ENCODE measurements around the gene BANP. TPM values are rescaled to one million over a fixed set of nuclear protein-coding genes. Genes with fewer than 3 reads are reported as not detected.
"Not testable (repeated sequence)": the region's sequence is repeated elsewhere in the genome, so short reads cannot be mapped to it uniquely, and the experiment has no call there.

BANP gene
- polyA plus RNA-seq, 3 donors from 2014 or later: 6.3 to 19.4 (median 10.2) TPM

GRCh38 chr16:87934752-87935425 lies 16.3 kb upstream of the BANP start:
- H3K4me3 Mint-ChIP-seq; H3K36me3 Mint-ChIP-seq; H3K27me3 Mint-ChIP-seq (ENCODE audit: low read depth in 3 of 3); H3K27ac Mint-ChIP-seq; H3K4me1 Mint-ChIP-seq; DNase-seq; H3K9me3 Mint-ChIP-seq: not testable (repeated sequence)

GRCh38 chr16:87936016-87936374 lies 15.2 kb upstream of the BANP start:
- not testable (repeated sequence) for H3K27me3 Mint-ChIP-seq (ENCODE audit: low read depth in 3 of 3)

GRCh38 chr16:87936375-87937230 lies 14.6 kb upstream of the BANP start, which contains the start of gene CA5A:
Gene CA5A, minus strand, starts transcription at chr16:87936529. Its CDS starts 79 bp downstream, at chr16:87936450.
- Mint-ChIP-seq H3K9me3 (no peaks in the 10 kb centered on the region), H3K4me3 (no peak within 1 kb of the TSS), H3K36me3 (no peaks in the 10 kb centered on the region), H3K4me1 (no peaks in the 10 kb centered on the region), H3K27ac (no peak within 1 kb of the TSS), H3K27me3 (ENCODE audit: low read depth in 3 of 3) (peaks cover 0 to 4% (median 0%) of the 10 kb centered on the region in 3 donors)
- DNase-seq: no peak

More at GRCh38 chr16:87936016-87936374, 15.2 kb upstream of the BANP start:
- H3K27ac Mint-ChIP-seq, H3K4me1 Mint-ChIP-seq, DNase-seq, H3K9me3 Mint-ChIP-seq, H3K36me3 Mint-ChIP-seq, H3K4me3 Mint-ChIP-seq: not testable (repeated sequence)

GRCh38 chr16:87937231-87937542 lies 14.0 kb upstream of the BANP start:
- H3K27ac Mint-ChIP-seq; H3K36me3 Mint-ChIP-seq; H3K9me3 Mint-ChIP-seq; H3K27me3 Mint-ChIP-seq (ENCODE audit: low read depth in 3 of 3); H3K4me3 Mint-ChIP-seq; H3K4me1 Mint-ChIP-seq; DNase-seq: not testable (repeated sequence)

GRCh38 chr16:87938412-87938949 lies 12.8 kb upstream of the BANP start:
- DNase-seq: no peak
- Mint-ChIP-seq H3K36me3 (no peaks in the 10 kb centered on the region), H3K9me3 (no peaks in the 10 kb centered on the region)

GRCh38 chr16:87939562-87940423 lies 11.4 kb upstream of the BANP start:
- no peak for DNase-seq
- Mint-ChIP-seq H3K27me3 (ENCODE audit: low read depth in 3 of 3) (peaks cover 0 to 6% (median 0%) of the 10 kb centered on the region in 3 donors), H3K27ac (no peak overlapping the region)

More at GRCh38 chr16:87938412-87938949, 12.8 kb upstream of the BANP start:
- Mint-ChIP-seq H3K27me3 (ENCODE audit: low read depth in 3 of 3) (peaks cover 0 to 6% (median 0%) of the 10 kb centered on the region in 3 donors), H3K27ac (no peak overlapping the region), H3K4me3 (no peak overlapping the region), H3K4me1 (no peaks in the 10 kb centered on the region)

GRCh38 chr16:87942680-87943079 lies 8.6 kb upstream of the BANP start:
- H3K36me3 Mint-ChIP-seq: no peaks in the 10 kb centered on the region
- H3K27ac Mint-ChIP-seq: no peak overlapping the region
- DNase-seq: no peak
- peaks cover 0 to 9% (median 8%) of the 10 kb centered on the region in 3 donors for H3K27me3 Mint-ChIP-seq (ENCODE audit: low read depth in 3 of 3)
- no peaks in the 10 kb centered on the region for H3K4me1 Mint-ChIP-seq
- H3K4me3 Mint-ChIP-seq: no peak overlapping the region
- H3K9me3 Mint-ChIP-seq: no peaks in the 10 kb centered on the region

More at GRCh38 chr16:87939562-87940423, 11.4 kb upstream of the BANP start:
- Mint-ChIP-seq H3K4me3 (no peak overlapping the region), H3K9me3 (no peaks in the 10 kb centered on the region), H3K4me1 (no peaks in the 10 kb centered on the region), H3K36me3 (no peaks in the 10 kb centered on the region)

GRCh38 chr16:87945351-87946042 lies 5.7 kb upstream of the BANP start:
- H3K36me3 Mint-ChIP-seq: no peaks in the 10 kb centered on the region
- peaks cover 0 to 8% (median 8%) of the 10 kb centered on the region in 3 donors for H3K27me3 Mint-ChIP-seq (ENCODE audit: low read depth in 3 of 3)
- peak overlapping the region in 2 of 5 donors; percentile 9 to 18 for H3K4me3 Mint-ChIP-seq
- peak overlapping the region in 1 of 6 donors; percentile 37 for H3K27ac Mint-ChIP-seq
- H3K9me3 Mint-ChIP-seq: no peaks in the 10 kb centered on the region
- DNase-seq: peak in 1 of 3 donors; percentile 26
- H3K4me1 Mint-ChIP-seq: peaks cover 3% of the 10 kb centered on the region in 2 donors

GRCh38 chr16:87946596-87947347 lies 4.5 kb upstream of the BANP start:
- DNase-seq: no peak
- peaks cover 4 to 13% (median 11%) of the 10 kb centered on the region in 3 donors for H3K27me3 Mint-ChIP-seq (ENCODE audit: low read depth in 3 of 3)
- H3K36me3 Mint-ChIP-seq: no peaks in the 10 kb centered on the region
- peaks cover 8% of the 10 kb centered on the region in 2 donors for H3K4me1 Mint-ChIP-seq
- no peak overlapping the region for H3K4me3 Mint-ChIP-seq
- no peak overlapping the region for H3K27ac Mint-ChIP-seq
- no peaks in the 10 kb centered on the region for H3K9me3 Mint-ChIP-seq

GRCh38 chr16:87947356-87948118 lies 3.7 kb upstream of the BANP start:
- no peaks in the 10 kb centered on the region for H3K9me3 Mint-ChIP-seq
- H3K4me3 Mint-ChIP-seq: no peak overlapping the region
- peaks cover 4 to 14% (median 13%) of the 10 kb centered on the region in 3 donors for H3K27me3 Mint-ChIP-seq (ENCODE audit: low read depth in 3 of 3)
- peaks cover 14 to 15% of the 10 kb centered on the region in 2 donors for H3K4me1 Mint-ChIP-seq
- H3K27ac Mint-ChIP-seq: peak overlapping the region in 2 of 6 donors; percentile 5 to 25
- DNase-seq: no peak
- H3K36me3 Mint-ChIP-seq: peaks cover 0 to 5% (median 0%) of the 10 kb centered on the region in 3 donors

- Mint-ChIP-seq H3K27ac (peak overlapping the region in 4 of 6 donors; percentile 4 to 68 (median 15)), H3K4me1 (peaks cover 17 to 21% of the 10 kb centered on the region in 2 donors), H3K4me3 (peak overlapping the region in 3 of 5 donors; percentile 2 to 20 (median 8)), H3K36me3 (peaks cover 0 to 5% (median 0%) of the 10 kb centered on the region in 3 donors), H3K27me3 (ENCODE audit: low read depth in 3 of 3) (peaks cover 4 to 13% (median 12%) of the 10 kb centered on the region in 3 donors), H3K9me3 (no peaks in the 10 kb centered on the region)
- DNase-seq: no peak
Observed at GRCh38 chr16:87948119-87948545, 3.1 kb upstream of the BANP start.

- Mint-ChIP-seq H3K4me3 (peak overlapping the region in 2 of 5 donors; percentile 8 to 36), H3K27me3 (ENCODE audit: low read depth in 3 of 3) (peaks cover 4 to 13% (median 12%) of the 10 kb centered on the region in 3 donors), H3K27ac (peak overlapping the region in 1 of 6 donors; percentile 68), H3K36me3 (peaks cover 0 to 10% (median 0%) of the 10 kb centered on the region in 3 donors), H3K4me1 (peaks cover 23 to 27% of the 10 kb centered on the region in 2 donors), H3K9me3 (no peaks in the 10 kb centered on the region)
- DNase-seq: no peak
Observed at GRCh38 chr16:87948735-87949070, 2.5 kb upstream of the BANP start.
